OCI-LY3 (cell line): ENCODE data around the gene FAM25A.
"Not testable (repeated sequence)": the region's sequence is repeated elsewhere in the genome, so short reads cannot be mapped to it uniquely, and the experiment has no call there.

Experiments used
- H2AFZ ChIP-seq: fragments of 200-600, 300-600 bp; shearing (Covaris generic); 2 replicates; pipeline ENCODE4 v1.6.0; 2014; ENCODE audit warnings: antibody characterized with exemption, low read depth, low read length
- H3K27ac ChIP-seq: fragments of 200-600, 300-600 bp; sonication (generic); 2 replicates; pipeline ENCODE4 v1.5.1; 2014; ENCODE audit warnings: mild to moderate bottlenecking, low read length, moderate library complexity, mixed read lengths
- H3K27me3 ChIP-seq: fragments of 200-600, 300-600 bp; sonication (generic); 2 replicates; pipeline ENCODE4 v1.6.1; 2014; ENCODE audit warnings: low read depth, low read length, mixed read lengths
- H3K36me3 ChIP-seq: fragments of 200-600, 300-600 bp; sonication (generic); replicated peaks from 2 replicates; pipeline ENCODE3; 2014; ENCODE audit warnings: low read depth, low read length, mixed read lengths
- H3K4me1 ChIP-seq: fragments of 300-600, 200-600 bp; sonication (generic); 2 replicates; pipeline ENCODE4 v1.6.1; 2014; ENCODE audit warnings: low read length, mixed read lengths
- H3K4me2 ChIP-seq: fragments of 200-600, 300-600 bp; sonication (generic); 2 replicates; pipeline ENCODE4 v1.6.1; 2014; ENCODE audit warnings: low read length, mixed read lengths
- H3K4me3 ChIP-seq: fragments of 300-600, 200-600 bp; sonication (generic); 2 replicates; pipeline ENCODE4 v1.5.1; 2014; ENCODE audit warnings: antibody characterized with exemption, mild to moderate bottlenecking, low read length, moderate library complexity
- H3K79me2 ChIP-seq: fragments of 300-600, 200-600 bp; shearing (Covaris generic); 2 replicates; pipeline ENCODE4 v1.6.1; 2014; ENCODE audit warnings: mild to moderate bottlenecking, low read length, mixed read lengths
- H3K9ac ChIP-seq: fragments of 300-600, 200-600 bp; shearing (Covaris generic); 2 replicates; pipeline ENCODE4 v1.6.0; 2014; ENCODE audit warnings: mild to moderate bottlenecking, low read length, moderate library complexity
- H3K9me3 ChIP-seq: fragments of 200-600, 300-600 bp; shearing (Covaris generic); 2 replicates; pipeline ENCODE4 v1.6.1; 2014; ENCODE audit warnings: low read length, mixed read lengths; ENCODE audit not compliant: insufficient read depth
- H4K20me1 ChIP-seq: fragments of 200-600, 300-600 bp; sonication (generic); 2 replicates; pipeline ENCODE4 v1.6.1; 2016; ENCODE audit warnings: low read length, mixed read lengths; ENCODE audit not compliant: insufficient read depth

Gene FAM25A

DNA sequence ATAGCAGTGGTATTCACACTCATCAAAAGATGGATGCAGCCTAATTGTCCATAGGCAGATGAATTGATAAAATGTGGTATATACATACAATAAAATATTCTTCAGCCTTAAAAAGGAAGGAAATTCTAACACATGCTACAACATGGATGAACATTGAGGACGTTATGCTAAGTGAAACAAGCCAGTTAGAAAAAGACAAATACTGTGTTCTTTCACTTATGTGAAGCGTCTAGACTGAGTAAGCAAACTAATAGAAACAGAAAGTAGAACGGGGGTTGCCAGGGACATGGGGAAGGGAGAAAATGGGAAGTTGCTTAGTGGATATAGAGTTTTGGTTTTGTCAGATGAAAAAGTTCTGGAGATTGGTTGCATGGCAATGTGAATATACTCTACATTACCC, 6.6 kb upstream of the FAM25A start:
- not testable (repeated sequence) for H3K9ac ChIP-seq, H3K27me3 ChIP-seq, H4K20me1 ChIP-seq, H3K9me3 ChIP-seq, H2AFZ ChIP-seq, H3K4me3 ChIP-seq, H3K36me3 ChIP-seq, H3K79me2 ChIP-seq, H3K4me1 ChIP-seq
- Histone ChIP-seq H3K27ac (peak overlapping the region; percentile 51), H3K4me2 (peak overlapping the region; percentile 17; the same call in 1 of the 2 replicates)

DNA sequence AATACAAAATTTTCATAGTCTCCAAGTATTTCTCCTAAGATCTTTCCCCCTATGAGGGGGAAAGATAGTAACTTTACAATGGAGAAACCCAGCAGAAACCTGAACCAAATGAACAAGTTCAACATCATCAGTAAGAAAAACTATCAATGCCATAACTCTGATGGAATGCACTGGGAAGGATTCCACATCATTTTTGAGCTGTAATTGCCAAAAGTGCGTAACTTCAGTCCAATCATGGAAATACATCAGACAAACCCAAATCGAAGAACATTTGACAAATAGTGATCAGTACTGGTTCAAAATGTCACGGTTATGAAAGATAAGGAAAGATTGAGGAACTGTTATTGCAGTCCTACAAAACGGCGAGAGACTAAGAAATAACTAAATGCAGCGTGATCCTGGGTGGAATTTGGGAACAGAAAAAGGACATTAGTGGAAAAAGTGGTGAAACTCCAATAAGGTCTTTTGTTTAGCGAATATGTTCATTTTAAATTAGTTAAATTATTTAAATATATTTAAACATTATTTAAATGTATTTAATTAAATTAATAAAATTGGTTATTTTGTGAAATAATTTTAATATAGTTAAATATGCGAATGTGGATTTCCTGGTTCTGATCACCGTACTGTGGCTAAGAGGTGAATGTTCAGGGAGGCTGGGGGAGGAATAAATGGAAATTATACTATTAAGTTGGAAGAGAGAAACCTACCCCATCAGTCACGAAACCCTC, 4.9 kb upstream of the FAM25A start:
- not testable (repeated sequence) for H3K4me3 ChIP-seq, H2AFZ ChIP-seq, H3K4me1 ChIP-seq, H3K4me2 ChIP-seq, H3K27ac ChIP-seq, H3K36me3 ChIP-seq, H3K9ac ChIP-seq, H4K20me1 ChIP-seq, H3K27me3 ChIP-seq, H3K9me3 ChIP-seq, H3K79me2 ChIP-seq

DNA sequence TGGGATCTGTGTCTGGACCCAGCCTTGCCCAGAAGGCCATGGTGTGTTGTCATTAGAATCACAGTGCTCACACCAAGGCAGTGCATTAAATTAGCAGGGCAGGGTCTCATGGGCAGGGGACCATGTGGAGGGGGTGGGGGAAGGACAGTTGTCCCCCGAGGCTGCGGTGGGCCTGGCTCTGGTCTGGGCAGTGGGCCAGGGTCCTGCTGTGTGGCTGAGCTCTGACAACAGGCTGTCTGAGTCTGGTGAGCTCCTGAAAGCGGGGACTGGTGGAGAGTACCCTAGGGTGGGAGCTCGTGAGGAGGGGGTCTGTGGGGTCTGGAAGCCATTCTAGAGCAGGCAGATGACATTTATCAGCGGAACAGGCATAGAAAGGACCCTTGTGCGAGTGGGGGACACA, 2.0 kb upstream of the FAM25A start:
- H3K27ac ChIP-seq, H3K4me2 ChIP-seq, H4K20me1 ChIP-seq, H3K79me2 ChIP-seq, H3K9me3 ChIP-seq, H3K27me3 ChIP-seq, H3K4me1 ChIP-seq, H3K4me3 ChIP-seq, H3K9ac ChIP-seq, H2AFZ ChIP-seq, H3K36me3 ChIP-seq: not testable (repeated sequence)

DNA sequence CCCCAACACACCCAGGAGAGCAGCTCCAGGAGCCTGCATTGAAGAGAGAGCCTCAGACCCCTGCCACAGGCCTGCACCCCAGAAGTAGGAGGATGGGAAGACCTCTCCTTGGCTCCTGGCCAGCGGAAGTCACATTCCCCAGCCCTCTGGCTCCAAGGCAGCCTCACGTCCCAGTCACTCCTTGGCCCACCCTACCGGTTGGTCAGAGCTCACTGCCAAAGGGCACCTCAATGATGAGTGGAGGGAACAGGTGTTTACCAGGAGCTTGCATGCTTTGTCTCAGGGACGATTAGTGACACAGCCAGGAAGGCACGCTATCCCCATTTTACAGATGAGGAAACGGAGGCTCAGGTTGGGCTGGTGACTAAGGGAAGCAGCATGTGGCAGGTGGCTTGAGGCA, 1.0 kb upstream of the FAM25A start:
- H3K79me2 ChIP-seq, H3K4me2 ChIP-seq, H3K36me3 ChIP-seq, H3K27me3 ChIP-seq, H3K27ac ChIP-seq, H2AFZ ChIP-seq, H3K4me1 ChIP-seq, H3K4me3 ChIP-seq, H3K9ac ChIP-seq, H3K9me3 ChIP-seq, H4K20me1 ChIP-seq: not testable (repeated sequence)

DNA sequence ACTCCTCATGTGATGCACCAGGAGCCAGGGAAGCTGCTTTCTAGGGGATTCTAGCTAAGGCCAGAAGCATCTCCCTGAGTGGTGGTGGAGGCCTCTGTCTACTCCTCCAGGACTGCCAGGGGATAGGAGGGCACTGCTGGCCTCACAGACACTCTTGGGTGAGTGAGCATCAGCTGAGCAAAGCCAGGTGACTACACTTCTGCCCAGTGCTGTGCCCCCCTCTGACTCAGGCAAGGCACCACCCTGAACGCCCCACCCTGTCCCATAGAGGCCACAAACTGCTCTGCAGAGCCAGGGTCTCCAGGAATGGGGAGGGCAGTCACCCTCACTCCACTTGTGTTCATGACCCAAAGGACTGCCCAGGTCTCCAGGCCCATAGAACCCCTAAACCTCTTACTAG, 590 bp upstream of the FAM25A start:
- not testable (repeated sequence) for H4K20me1 ChIP-seq, H3K36me3 ChIP-seq, H3K9me3 ChIP-seq, H3K27me3 ChIP-seq, H3K79me2 ChIP-seq, H3K4me1 ChIP-seq, H3K27ac ChIP-seq, H3K4me2 ChIP-seq, H2AFZ ChIP-seq, H3K9ac ChIP-seq, H3K4me3 ChIP-seq

DNA sequence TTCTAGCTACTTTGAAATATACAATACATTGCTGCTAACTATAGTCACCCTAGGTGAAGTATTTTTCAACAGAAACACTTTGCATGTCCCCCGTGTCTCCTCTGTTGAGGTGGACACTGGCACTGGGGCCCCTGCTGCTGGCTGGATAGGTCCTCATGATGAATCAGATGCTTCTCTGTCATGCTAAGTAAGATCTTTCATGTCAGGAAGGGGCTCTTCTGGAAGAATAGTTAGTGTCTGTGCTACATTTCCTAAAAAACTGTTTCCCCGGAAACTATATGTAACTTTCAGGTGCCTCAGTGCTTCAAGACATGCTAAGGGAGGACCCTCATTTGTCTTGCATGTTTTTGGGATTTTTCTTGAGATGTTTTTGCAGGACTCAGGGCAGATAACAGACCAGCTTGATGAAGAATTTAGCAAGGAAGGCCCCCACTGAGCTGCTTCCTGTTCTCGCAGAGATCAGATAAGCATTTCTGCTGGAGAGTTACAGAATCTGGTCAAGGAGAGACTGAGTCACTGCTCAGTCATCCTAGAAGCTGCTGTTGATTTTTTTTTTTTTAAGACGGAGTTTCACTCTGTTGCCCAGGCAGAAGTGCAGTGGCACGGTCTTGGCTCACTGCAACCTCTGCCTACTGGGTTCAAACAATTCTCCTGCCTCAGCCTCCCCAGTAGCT, 5.3 kb downstream of the FAM25A start:
- not testable (repeated sequence) for H3K27me3 ChIP-seq, H3K79me2 ChIP-seq, H3K4me1 ChIP-seq, H2AFZ ChIP-seq, H3K36me3 ChIP-seq, H3K9ac ChIP-seq, H3K4me3 ChIP-seq, H3K27ac ChIP-seq, H4K20me1 ChIP-seq, H3K9me3 ChIP-seq, H3K4me2 ChIP-seq

DNA sequence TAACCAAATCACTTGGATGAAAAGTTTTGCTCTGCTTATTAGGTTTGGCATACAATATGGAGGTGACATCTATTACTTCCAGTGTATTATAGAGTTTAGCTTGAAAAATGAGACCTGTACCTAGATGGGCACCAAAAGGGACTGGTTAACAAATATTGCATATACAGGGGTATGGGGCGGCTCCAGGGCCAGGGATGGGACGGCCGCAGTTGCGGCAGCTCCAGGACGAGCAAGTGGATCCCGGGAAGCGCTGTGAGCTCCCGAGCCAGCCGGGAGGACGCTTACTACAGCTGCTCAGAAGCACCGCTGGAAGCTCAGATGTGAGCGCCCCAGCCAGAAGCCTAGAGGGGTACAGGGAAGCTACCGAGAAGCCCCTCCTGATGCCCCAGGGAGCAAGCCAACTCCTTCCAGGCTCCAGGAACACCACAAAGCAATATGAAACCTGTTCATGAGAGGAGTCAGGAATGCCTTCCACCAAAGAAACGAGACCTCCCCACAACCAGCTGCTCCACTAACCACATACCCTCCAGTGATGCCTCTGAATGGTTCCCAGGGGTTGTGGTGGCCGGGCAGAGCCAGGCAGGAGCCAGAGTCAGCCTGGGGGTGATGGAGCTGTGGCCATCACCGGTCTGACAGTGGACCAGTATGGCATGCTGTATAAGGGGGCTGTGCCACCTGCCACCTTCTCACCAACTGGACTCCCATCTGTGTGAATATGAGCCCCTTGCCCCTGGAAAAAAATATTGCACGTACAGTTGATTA, 6.8 kb downstream of the FAM25A start:
- H4K20me1 ChIP-seq, H3K27me3 ChIP-seq, H3K4me3 ChIP-seq, H3K9ac ChIP-seq, H3K27ac ChIP-seq, H3K4me2 ChIP-seq, H3K79me2 ChIP-seq, H2AFZ ChIP-seq, H3K36me3 ChIP-seq, H3K9me3 ChIP-seq, H3K4me1 ChIP-seq: not testable (repeated sequence)

DNA sequence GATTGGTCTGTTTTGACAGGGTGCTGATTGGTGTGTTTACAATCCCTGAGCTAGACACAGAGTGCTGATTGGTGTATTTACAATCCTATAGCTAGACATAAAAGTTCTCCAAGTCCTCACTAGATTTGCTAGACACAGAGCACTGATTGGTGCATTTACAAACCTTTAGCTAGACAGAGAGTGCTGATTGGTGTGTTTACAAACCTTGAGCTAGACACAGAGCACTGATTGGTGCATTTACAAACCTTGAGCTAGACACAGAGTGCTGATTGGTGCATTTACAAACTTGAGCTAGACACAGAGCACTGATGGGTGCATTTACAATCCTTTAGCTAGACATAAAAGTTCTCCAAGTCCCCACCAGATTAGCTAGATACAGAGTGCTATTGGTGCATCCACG, 10.3 kb downstream of the FAM25A start:
- H3K27ac ChIP-seq, H3K4me3 ChIP-seq, H3K27me3 ChIP-seq, H3K9ac ChIP-seq, H2AFZ ChIP-seq, H3K79me2 ChIP-seq, H3K4me1 ChIP-seq, H4K20me1 ChIP-seq, H3K9me3 ChIP-seq, H3K4me2 ChIP-seq, H3K36me3 ChIP-seq: not testable (repeated sequence)
